ENCODE results near the gene NRL. TPM values are rescaled to one million over a fixed set of nuclear protein-coding genes. Genes with fewer than 3 reads are reported as not detected.

The NRL gene
- polyA plus RNA-seq, 1 donor (not counting 4 experiments of a cell fraction or from before 2014, with no cell fraction given), result 0.29 TPM

- no peaks in the 10 kb centered on the region for H3K27me3 ChIP-seq (ENCODE audit: control insufficient read depth, extremely low read depth, insufficient read depth, low read length)
- H2AFZ ChIP-seq (ENCODE audit: control insufficient read depth, low read length), result peak overlapping the region; percentile 84
- no peaks in the 10 kb centered on the region for H3K9me3 ChIP-seq (ENCODE audit: control insufficient read depth, low read depth, low read length)
- H3K4me2 ChIP-seq (ENCODE audit: control insufficient read depth, extremely low read depth, insufficient read depth, low read depth, low read length), result peak overlapping the region; percentile 85
- H3K9ac ChIP-seq (ENCODE audit: control insufficient read depth, extremely low read depth, insufficient read depth, low read length), result peak overlapping the region; percentile 87
- H4K20me1 ChIP-seq (ENCODE audit: control insufficient read depth, extremely low read depth, insufficient read depth, low read length), result no peaks in the 10 kb centered on the region
- peak overlapping the region; percentile 62 to 70 (median 67) for H3K4me3 ChIP-seq (ENCODE audit: control insufficient read depth in 2 of 3, extremely low read depth in 1 of 3, insufficient read depth in 2 of 3, low read depth in 1 of 3, low read length in 3 of 3)
- dilution Hi-C loops (cut with MboI; ENCODE audit: extremely low pct_ligation_motif_present, low sequenced_read_pairs), result no loop called here
- DNase-seq (ENCODE audit: low read depth, low spot score) (no peak), FAIRE-seq (no peak)
- peaks cover 2% of the 10 kb centered on the region for H3K79me2 ChIP-seq (ENCODE audit: control insufficient read depth, insufficient read depth, low read length)
- peak overlapping the region; percentile 66 for H3K27ac ChIP-seq (ENCODE audit: control insufficient read depth, insufficient read depth, low read length)
- TF ChIP-seq, protein P1, sequence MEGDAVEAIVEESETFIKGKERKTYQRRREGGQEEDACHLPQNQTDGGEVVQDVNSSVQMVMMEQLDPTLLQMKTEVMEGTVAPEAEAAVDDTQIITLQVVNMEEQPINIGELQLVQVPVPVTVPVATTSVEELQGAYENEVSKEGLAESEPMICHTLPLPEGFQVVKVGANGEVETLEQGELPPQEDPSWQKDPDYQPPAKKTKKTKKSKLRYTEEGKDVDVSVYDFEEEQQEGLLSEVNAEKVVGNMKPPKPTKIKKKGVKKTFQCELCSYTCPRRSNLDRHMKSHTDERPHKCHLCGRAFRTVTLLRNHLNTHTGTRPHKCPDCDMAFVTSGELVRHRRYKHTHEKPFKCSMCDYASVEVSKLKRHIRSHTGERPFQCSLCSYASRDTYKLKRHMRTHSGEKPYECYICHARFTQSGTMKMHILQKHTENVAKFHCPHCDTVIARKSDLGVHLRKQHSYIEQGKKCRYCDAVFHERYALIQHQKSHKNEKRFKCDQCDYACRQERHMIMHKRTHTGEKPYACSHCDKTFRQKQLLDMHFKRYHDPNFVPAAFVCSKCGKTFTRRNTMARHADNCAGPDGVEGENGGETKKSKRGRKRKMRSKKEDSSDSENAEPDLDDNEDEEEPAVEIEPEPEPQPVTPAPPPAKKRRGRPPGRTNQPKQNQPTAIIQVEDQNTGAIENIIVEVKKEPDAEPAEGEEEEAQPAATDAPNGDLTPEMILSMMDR (optimal IDR thresholded peaks at IDR 0.05 in 1 of 3, IDR thresholded peaks at IDR 0.05 in 1 of 3, conservative IDR thresholded peaks at IDR 0.05 in 1 of 3; ENCODE audit: extremely low read depth in 1 of 3, insufficient read depth in 2 of 3, low read length in 3 of 3), result no peak
- no peak for TF ChIP-seq EZH2 (IDR thresholded peaks at IDR 0.05; ENCODE audit: low read length)
- no peaks in the 10 kb centered on the region for H3K9me1 ChIP-seq (ENCODE audit: control insufficient read depth, extremely low read depth, insufficient read depth, low read length)
- peaks cover 17% of the 10 kb centered on the region for H3K4me1 ChIP-seq (ENCODE audit: control insufficient read depth, extremely low read depth, insufficient read depth, low read length)
- peaks cover 0 to 12% of the 10 kb centered on the region in 2 experiments for H3K36me3 ChIP-seq (ENCODE audit: control insufficient read depth in 2 of 2, extremely low read depth in 1 of 2, insufficient read depth in 2 of 2, low read length in 2 of 2)
Observed at GRCh38 chr14:24094841-24095270, 19.9 kb downstream of the NRL start.

DNA sequence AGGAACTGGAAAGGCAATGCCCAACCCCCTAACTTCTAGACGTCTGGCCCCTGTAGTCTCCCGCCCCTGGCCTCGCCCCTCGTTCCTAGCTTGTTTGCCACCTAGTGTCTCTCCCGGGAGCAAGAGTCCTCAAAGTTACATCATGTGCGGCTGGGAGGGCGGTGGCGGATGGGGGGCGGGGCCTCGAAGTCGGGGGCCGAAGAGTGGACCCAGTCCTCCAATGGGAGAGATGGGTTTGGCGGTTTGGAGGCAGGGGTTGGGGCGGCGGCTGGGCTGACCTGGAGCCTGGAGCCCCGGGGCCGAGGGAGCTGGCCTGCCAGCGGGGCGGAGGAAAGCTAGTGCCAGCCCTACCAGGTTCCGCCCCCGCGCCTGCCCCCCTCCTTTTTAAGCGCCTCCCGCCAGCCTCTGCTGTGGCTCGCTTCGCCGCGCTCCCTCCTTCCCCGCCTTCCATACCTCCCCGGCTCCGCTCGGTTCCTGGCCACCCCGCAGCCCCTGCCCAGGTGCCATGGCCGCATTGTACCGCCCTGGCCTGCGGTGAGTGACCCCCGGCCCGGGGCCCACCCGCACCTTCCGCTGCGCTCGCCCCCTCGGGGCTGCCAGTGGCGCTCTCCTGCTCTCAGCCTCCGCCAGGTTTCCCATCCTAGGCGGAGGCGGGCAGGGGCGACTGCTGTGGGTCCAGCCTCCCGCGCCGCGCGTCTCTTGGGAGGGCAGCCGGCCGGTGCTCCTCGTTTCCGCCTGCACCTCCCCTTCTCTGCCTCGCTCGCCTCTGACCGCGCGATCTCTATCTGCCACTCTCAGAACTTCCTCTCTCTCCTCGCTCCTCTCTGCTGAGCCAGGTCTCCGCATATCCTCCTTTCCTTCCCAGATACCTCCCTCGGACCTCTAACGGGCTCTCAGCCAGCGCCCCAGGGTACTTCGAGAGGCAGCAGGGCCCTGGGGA lies 20.6 kb downstream of the NRL start, which contains the start of gene PCK2:
Gene PCK2, plus strand, starts transcription at position 411 of the 940 bp plus-strand sequence. Its CDS starts 95 bp downstream, at position 506.
- Histone ChIP-seq H3K27ac (ENCODE audit: control insufficient read depth, insufficient read depth, low read length) (peak within 1 kb of the TSS; percentile 77), H3K9me1 (ENCODE audit: control insufficient read depth, extremely low read depth, insufficient read depth, low read length) (no peaks in the 10 kb centered on the region), H3K9ac (ENCODE audit: control insufficient read depth, extremely low read depth, insufficient read depth, low read length) (peak within 1 kb of the TSS; percentile 87), H3K36me3 (ENCODE audit: control insufficient read depth in 2 of 2, extremely low read depth in 1 of 2, insufficient read depth in 2 of 2, low read length in 2 of 2) (peaks cover 0 to 9% of the 10 kb centered on the region in 2 experiments), H3K4me3 (ENCODE audit: control insufficient read depth in 2 of 3, extremely low read depth in 1 of 3, insufficient read depth in 2 of 3, low read depth in 1 of 3, low read length in 3 of 3) (peak within 1 kb of the TSS; percentile 62 to 70 (median 67)), H3K27me3 (ENCODE audit: control insufficient read depth, extremely low read depth, insufficient read depth, low read length) (no peaks in the 10 kb centered on the region), H3K4me1 (ENCODE audit: control insufficient read depth, extremely low read depth, insufficient read depth, low read length) (peaks cover 17% of the 10 kb centered on the region), H3K9me3 (ENCODE audit: control insufficient read depth, low read depth, low read length) (no peaks in the 10 kb centered on the region), H3K79me2 (ENCODE audit: control insufficient read depth, insufficient read depth, low read length) (peaks cover 2% of the 10 kb centered on the region), H4K20me1 (ENCODE audit: control insufficient read depth, extremely low read depth, insufficient read depth, low read length) (no peaks in the 10 kb centered on the region), H2AFZ (ENCODE audit: control insufficient read depth, low read length) (peak within 1 kb of the TSS; percentile 90), H3K4me2 (ENCODE audit: control insufficient read depth, extremely low read depth, insufficient read depth, low read depth, low read length) (peak within 1 kb of the TSS; percentile 85)
- DNase-seq (ENCODE audit: low read depth, low spot score) (peak; percentile 50), FAIRE-seq (no peak)
- TF ChIP-seq, protein P1 (optimal IDR thresholded peaks at IDR 0.05 in 1 of 3, IDR thresholded peaks at IDR 0.05 in 1 of 3, conservative IDR thresholded peaks at IDR 0.05 in 1 of 3; ENCODE audit: extremely low read depth in 1 of 3, insufficient read depth in 2 of 3, low read length in 3 of 3), result peak in 2 of 3 experiments; percentile 9 to 40
- TF ChIP-seq EZH2 (IDR thresholded peaks at IDR 0.05; ENCODE audit: low read length), result no peak
- dilution Hi-C loops (cut with MboI; ENCODE audit: extremely low pct_ligation_motif_present, low sequenced_read_pairs), result no loop called here

Data from keratinocyte (primary cell).